ENCODE data around the gene CHERP.

The CHERP gene

DNA sequence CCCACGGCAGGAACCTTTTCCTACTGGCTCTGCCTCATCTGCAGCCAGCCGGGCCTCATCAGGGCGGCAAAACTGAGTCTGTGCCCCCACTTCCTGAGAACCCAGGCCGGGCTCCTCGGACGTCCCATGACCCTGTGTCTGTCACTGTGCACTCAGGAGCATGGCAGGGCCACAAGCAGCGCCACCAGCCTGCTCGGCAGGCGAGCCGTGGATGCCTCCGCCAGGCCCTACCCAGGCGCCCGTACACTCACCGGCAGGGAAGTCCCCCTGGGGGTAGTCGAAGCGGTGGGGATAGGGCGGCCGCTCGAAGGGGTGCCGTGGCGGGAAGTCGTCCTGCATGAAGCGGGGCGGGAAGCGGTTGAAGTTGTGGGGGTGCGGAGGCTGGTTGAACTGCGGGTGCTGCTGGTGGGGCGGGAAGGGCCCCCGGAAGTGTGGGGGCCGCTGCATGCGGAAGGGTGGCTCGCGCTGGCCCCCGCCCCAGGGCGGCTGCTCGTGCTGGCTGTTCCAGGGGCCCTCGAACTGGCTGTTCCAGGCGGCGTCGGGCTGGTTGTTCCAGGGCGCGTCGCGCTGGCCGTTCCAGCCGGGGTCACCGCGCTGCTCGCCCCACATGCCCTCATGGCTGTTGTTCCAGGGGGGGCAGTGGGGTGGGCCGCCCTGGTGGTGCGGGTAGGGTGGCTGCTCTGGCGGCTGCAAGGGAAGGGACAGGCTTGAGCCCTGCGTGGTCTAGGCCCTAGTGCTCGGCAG lies 17.1 kb downstream of the CHERP start:
- Histone ChIP-seq H3K4me1 (no peaks in the 10 kb centered on the region), H3K36me3 (peaks cover 93% of the 10 kb centered on the region)

GRCh38 chr19:16522559-16523377 lies 19.5 kb downstream of the CHERP start:
- Histone ChIP-seq H3K27me3 (no peaks in the 10 kb centered on the region), H3K4me3 (ENCODE audit: low read depth, low read length) (no peak overlapping the region), H3K4me1 (no peaks in the 10 kb centered on the region), H3K9me3 (no peaks in the 10 kb centered on the region), H3K36me3 (peaks cover 93% of the 10 kb centered on the region)
- TF ChIP-seq, protein P1, sequence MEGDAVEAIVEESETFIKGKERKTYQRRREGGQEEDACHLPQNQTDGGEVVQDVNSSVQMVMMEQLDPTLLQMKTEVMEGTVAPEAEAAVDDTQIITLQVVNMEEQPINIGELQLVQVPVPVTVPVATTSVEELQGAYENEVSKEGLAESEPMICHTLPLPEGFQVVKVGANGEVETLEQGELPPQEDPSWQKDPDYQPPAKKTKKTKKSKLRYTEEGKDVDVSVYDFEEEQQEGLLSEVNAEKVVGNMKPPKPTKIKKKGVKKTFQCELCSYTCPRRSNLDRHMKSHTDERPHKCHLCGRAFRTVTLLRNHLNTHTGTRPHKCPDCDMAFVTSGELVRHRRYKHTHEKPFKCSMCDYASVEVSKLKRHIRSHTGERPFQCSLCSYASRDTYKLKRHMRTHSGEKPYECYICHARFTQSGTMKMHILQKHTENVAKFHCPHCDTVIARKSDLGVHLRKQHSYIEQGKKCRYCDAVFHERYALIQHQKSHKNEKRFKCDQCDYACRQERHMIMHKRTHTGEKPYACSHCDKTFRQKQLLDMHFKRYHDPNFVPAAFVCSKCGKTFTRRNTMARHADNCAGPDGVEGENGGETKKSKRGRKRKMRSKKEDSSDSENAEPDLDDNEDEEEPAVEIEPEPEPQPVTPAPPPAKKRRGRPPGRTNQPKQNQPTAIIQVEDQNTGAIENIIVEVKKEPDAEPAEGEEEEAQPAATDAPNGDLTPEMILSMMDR (IDR thresholded peaks at IDR 0.05; ENCODE audit: low read depth, low read length), result no peak
- DNase-seq, result no peak

More for the DNA sequence above, 17.1 kb downstream of the CHERP start:
- no peak for DNase-seq
- TF ChIP-seq, protein P1 (IDR thresholded peaks at IDR 0.05; ENCODE audit: low read depth, low read length), result no peak
- Histone ChIP-seq H3K4me3 (ENCODE audit: low read depth, low read length) (no peak overlapping the region), H3K9me3 (no peaks in the 10 kb centered on the region), H3K27me3 (no peaks in the 10 kb centered on the region)

DNA sequence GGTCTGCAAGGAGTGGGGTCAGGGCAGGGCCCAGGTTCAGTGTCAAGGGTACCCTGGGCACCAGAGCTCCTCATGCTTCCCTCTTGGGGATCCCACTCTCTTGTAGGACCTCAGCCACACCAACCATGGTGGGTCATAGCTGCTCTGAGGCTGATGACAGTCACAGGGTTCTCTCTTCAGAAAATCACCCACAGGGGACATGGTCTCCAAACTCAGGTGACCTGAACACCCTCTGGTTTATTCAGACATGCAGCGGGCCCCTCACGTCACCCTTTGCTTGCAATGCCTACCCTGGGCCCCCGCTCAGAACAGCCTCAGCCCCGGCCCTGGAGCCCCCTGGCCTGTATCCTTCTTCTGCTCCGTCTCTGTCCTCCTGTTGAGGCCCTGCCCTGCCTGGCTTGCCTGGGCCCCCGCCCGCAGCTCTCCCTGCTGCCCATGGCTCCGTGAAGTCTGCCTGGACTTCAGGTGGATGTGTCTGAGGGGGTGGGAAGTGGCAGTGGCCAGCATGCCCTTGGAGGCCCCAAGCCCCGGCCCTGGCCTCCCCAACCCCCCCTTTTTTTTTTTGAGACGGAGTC lies 20.4 kb downstream of the CHERP start:
- H3K36me3 ChIP-seq, result peaks cover 93% of the 10 kb centered on the region
- TF ChIP-seq, protein P1 (IDR thresholded peaks at IDR 0.05; ENCODE audit: low read depth, low read length), result no peak
- H3K27me3 ChIP-seq, result no peaks in the 10 kb centered on the region
- H3K4me1 ChIP-seq, result no peaks in the 10 kb centered on the region
- no peaks in the 10 kb centered on the region for H3K9me3 ChIP-seq
- no peak for DNase-seq
- H3K4me3 ChIP-seq (ENCODE audit: low read depth, low read length), result no peak overlapping the region

DNA sequence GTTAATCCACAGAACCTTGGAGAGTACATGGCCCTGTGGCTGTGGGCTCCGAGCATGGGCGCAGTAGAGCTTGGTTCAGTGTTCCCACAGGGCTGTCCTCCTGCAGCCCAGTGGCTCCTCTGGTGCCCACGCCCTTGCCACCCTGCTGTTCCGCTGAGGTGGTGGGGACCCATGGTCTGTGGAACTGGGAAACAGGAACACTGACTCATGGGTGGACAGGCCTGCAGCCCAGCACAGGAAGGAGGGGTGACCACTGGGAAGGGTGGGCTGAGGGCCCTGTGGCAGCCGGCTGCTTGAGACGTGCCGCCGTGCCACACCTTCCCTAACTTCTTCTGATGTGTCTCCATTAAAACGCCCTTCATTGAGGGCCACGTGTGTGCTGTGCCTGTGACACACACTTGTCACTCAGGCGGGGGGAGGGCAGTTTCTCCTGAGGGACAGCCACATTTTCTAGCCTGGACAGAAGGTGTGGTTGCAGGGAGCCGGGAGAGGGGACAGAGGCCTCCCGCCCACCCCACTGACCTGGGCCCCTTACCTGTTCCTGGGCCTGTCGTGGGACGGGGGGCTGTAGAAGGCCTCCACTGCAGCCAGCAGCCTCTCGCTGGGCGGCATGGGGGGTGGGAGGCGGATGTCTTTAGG lies 21.1 kb downstream of the CHERP start:
- Histone ChIP-seq H3K4me3 (ENCODE audit: low read depth, low read length) (no peak overlapping the region), H3K36me3 (peaks cover 92% of the 10 kb centered on the region), H3K9me3 (no peaks in the 10 kb centered on the region), H3K27me3 (no peaks in the 10 kb centered on the region), H3K4me1 (no peaks in the 10 kb centered on the region)
- no peak for DNase-seq
- TF ChIP-seq, protein P1 (IDR thresholded peaks at IDR 0.05; ENCODE audit: low read depth, low read length), result no peak

DNA sequence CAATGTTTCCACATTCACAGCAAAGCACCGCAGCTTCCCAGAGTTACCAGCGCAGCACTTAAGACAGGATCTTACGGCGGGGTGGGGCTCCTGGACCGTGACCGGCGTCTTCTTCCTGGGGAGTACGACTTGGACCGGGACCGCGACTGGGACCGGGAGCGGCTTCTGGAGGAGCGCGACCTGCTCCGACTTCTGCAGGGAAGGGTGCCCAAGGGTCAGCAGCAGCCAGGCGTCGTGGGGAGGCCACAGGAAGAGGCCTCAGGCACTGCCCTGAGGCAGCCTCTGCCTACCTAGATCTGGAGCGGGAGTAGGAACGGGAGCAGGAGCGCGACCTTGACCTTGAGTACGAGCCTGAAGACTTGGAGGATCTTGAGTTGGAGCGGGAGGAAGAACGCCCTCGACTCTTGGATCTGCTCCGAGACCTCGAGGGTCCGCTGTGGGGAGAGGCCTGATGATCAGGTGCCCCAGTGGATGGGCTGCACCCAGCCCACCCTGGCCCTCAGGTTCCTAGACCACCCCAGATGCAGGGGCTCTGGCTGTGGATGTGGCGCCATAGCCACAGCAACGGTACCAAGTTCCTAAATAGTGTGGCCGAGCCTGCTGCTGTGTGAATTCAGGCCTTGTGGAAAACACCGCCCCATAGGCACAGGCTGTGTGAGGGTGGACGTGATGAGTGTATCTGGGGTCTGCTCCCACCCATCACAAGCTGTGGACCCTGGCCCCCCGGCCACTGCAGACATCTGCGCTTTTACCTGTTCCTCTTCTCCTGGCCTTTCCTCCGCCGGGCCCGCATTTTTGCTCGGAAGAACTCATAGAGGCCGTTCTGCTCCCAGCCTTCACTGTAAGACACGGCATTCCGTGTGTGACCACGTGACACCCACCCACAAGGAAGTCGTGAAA lies 21.9 kb downstream of the CHERP start:
- H3K4me1 ChIP-seq, result no peaks in the 10 kb centered on the region
- H3K27me3 ChIP-seq, result no peaks in the 10 kb centered on the region
- H3K9me3 ChIP-seq, result no peaks in the 10 kb centered on the region
- H3K36me3 ChIP-seq, result peaks cover 86% of the 10 kb centered on the region
- TF ChIP-seq, protein P1 (IDR thresholded peaks at IDR 0.05; ENCODE audit: low read depth, low read length), result no peak
- no peak overlapping the region for H3K4me3 ChIP-seq (ENCODE audit: low read depth, low read length)
- no peak for DNase-seq
